ENCODE measurements around the gene SEC14L3. TPM values are rescaled to one million over a fixed set of nuclear protein-coding genes. Genes with fewer than 3 reads are reported as not detected.

SEC14L3 gene
- total and polyA plus RNA-seq, 10 of the 15 experiments (the other 5 are each of a cell fraction or from before 2014, with no cell fraction given) = 0.03 TPM; not detected in 9

DNA sequence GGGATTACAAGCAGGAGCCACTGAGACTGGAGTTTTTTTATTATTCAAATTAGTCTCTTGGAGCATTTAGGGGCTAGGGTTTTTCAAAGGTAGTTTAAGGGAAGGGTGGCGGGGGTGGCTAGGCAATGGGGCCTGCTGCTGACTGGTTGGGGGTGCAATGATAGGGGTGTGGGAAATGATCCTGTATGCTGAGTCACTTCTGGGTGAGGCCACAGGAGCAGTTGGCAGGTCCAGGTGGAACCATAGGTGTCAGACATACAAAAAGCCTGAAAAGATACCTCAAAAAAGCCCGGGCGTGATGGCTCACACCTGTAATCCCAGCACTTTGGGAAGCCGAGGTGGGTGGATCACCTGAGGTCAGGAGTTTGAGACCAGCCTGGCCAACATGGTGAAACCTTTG, 32.6 kb downstream of the SEC14L3 start:
- Histone ChIP-seq H3K9me3 (replicated peaks; ENCODE audit: control insufficient read depth, insufficient read depth, low read length) (peaks cover 8% of the 10 kb centered on the region; the same call in 2 of the 3 replicates), H3K27ac (ENCODE audit: control insufficient read depth, insufficient read depth) (no peak overlapping the region)

DNA sequence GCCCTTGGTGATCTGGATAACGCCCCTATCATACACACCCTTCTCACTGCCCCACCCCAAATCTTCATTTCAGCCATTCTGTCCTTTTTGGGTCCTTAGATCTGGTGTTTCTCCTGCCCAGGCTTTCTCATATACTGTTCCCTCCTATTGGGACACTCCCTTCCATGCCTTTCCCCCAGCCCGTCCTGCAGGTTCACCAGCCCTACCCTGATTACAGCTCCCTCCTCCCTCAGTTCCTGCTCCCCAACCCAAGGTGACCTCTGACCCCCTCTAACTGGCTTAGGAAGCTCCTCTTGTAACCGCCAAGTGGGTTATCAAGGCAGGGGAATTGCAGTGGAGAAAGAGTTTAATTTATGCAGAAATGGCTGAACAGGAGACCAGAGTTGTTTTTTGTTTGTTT, 33.3 kb downstream of the SEC14L3 start:
- Histone ChIP-seq H3K79me2 (ENCODE audit: control insufficient read depth, insufficient read depth, low read length) (no peaks in the 10 kb centered on the region), H2AFZ (ENCODE audit: control insufficient read depth, low read depth, low read length) (no peak overlapping the region), H3K9ac (ENCODE audit: control insufficient read depth, insufficient read depth, low read length) (no peak overlapping the region), H3K27me3 (replicated peaks in 1 of 2; ENCODE audit: control insufficient read depth in 2 of 2, insufficient read depth in 2 of 2, low read length in 1 of 2) (no peaks in the 10 kb centered on the region), H4K20me1 (ENCODE audit: control insufficient read depth, insufficient read depth) (no peaks in the 10 kb centered on the region), H3K9me3 (replicated peaks; ENCODE audit: control insufficient read depth, insufficient read depth, low read length) (peaks cover 8% of the 10 kb centered on the region; the same call in 2 of the 3 replicates), H3K4me3 (no peak overlapping the region), H3K4me2 (ENCODE audit: control insufficient read depth, insufficient read depth) (no peak overlapping the region), H3K4me1 (ENCODE audit: control insufficient read depth, insufficient read depth, low read length) (peaks cover 20% of the 10 kb centered on the region), H3K36me3 (ENCODE audit: control insufficient read depth in 2 of 2, insufficient read depth in 2 of 2, low read length in 1 of 2) (no peaks in the 10 kb centered on the region), H3K27ac (ENCODE audit: control insufficient read depth, insufficient read depth) (no peak overlapping the region)
- TF ChIP-seq, protein P1, sequence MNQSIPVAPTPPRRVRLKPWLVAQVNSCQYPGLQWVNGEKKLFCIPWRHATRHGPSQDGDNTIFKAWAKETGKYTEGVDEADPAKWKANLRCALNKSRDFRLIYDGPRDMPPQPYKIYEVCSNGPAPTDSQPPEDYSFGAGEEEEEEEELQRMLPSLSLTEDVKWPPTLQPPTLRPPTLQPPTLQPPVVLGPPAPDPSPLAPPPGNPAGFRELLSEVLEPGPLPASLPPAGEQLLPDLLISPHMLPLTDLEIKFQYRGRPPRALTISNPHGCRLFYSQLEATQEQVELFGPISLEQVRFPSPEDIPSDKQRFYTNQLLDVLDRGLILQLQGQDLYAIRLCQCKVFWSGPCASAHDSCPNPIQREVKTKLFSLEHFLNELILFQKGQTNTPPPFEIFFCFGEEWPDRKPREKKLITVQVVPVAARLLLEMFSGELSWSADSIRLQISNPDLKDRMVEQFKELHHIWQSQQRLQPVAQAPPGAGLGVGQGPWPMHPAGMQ (IDR thresholded peaks at IDR 0.05; ENCODE audit: borderline replicate concordance) = no peak
- TF ChIP-seq EP300 (IDR thresholded peaks at IDR 0.05; ENCODE audit: borderline replicate concordance in 1 of 2, control insufficient read depth in 1 of 2, low read depth in 2 of 2, low read length in 2 of 2) = no peak
- intact Hi-C loops (cut with micrococcal nuclease; ENCODE audit: unreplicated experiment) = no loop called here
- 46% methylated on average over 3 of the region's 3 CpGs for WGBS (ENCODE audit: insufficient coverage, insufficient replicate concordance, low lambda C conversion rate, missing lambda C conversion rate)
- FAIRE-seq (no peak), ATAC-seq (no peak), DNase-seq (ENCODE audit: low read depth, low spot score) (no peak)
- in situ Hi-C loops (cut with MboI) = no loop called here
- SMC1A ChIA-PET (ENCODE audit: uncharacterized antibody, unreplicated experiment) = interaction anchor here (2.6 kb wide), 1 partner anchor 15 kb away, joined by 11 read pairs; no protein-coding TSS in a partner anchor
- no TSS peak for BruUV-seq (replicated peaks)
- POLR2A ChIA-PET = interaction anchor here (2.3 kb wide), 1 partner anchor 14 kb away, joined by 12 read pairs; no protein-coding TSS in a partner anchor
- CTCF ChIA-PET = interaction anchor here (1.1 to 2.0 kb wide), 2 partner anchors 12 to 14 kb away, joined by 4 to 9 read pairs; partner anchors contain the start of gene MTFP1
- RAD21 ChIA-PET (ENCODE audit: unreplicated experiment) = no interaction called here

More for the DNA sequence above, 32.6 kb downstream of the SEC14L3 start:
- H3K79me2 ChIP-seq (ENCODE audit: control insufficient read depth, insufficient read depth, low read length) = no peaks in the 10 kb centered on the region
- ChIA-PET CTCF (no interaction called here), SMC1A (ENCODE audit: uncharacterized antibody, unreplicated experiment) (interaction anchor here (1.2 to 2.6 kb wide), 2 partner anchors 16 kb away, joined by 4 to 11 read pairs; no protein-coding TSS in a partner anchor), RAD21 (ENCODE audit: unreplicated experiment) (no interaction called here), POLR2A (no interaction called here)
- H3K36me3 ChIP-seq (ENCODE audit: control insufficient read depth in 2 of 2, insufficient read depth in 2 of 2, low read length in 1 of 2) = no peaks in the 10 kb centered on the region
- no peak for TF ChIP-seq JUND (IDR thresholded peaks at IDR 0.05; ENCODE audit: low read depth, low read length)
- no peak for TF ChIP-seq FOS (IDR thresholded peaks at IDR 0.05; ENCODE audit: borderline replicate concordance, extremely low read depth, insufficient read length)
- no peak for TF ChIP-seq SP1 (IDR thresholded peaks at IDR 0.05; ENCODE audit: low read depth, low read length)
- TF ChIP-seq, protein P2, sequence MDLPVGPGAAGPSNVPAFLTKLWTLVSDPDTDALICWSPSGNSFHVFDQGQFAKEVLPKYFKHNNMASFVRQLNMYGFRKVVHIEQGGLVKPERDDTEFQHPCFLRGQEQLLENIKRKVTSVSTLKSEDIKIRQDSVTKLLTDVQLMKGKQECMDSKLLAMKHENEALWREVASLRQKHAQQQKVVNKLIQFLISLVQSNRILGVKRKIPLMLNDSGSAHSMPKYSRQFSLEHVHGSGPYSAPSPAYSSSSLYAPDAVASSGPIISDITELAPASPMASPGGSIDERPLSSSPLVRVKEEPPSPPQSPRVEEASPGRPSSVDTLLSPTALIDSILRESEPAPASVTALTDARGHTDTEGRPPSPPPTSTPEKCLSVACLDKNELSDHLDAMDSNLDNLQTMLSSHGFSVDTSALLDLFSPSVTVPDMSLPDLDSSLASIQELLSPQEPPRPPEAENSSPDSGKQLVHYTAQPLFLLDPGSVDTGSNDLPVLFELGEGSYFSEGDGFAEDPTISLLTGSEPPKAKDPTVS (IDR thresholded peaks at IDR 0.05; ENCODE audit: low read depth, low read length) = no peak
- TF ChIP-seq MYB (IDR thresholded peaks at IDR 0.05; ENCODE audit: borderline replicate concordance, low read depth, low read length) = no peak
- TF ChIP-seq BACH1 (IDR thresholded peaks at IDR 0.05; ENCODE audit: borderline replicate concordance) = no peak
- no peak for TF ChIP-seq CBFB (IDR thresholded peaks at IDR 0.05; ENCODE audit: low read depth)
- no peak for TF ChIP-seq SMARCA5 (IDR thresholded peaks at IDR 0.05)
- FAIRE-seq = no peak
- no peaks in the 10 kb centered on the region for H4K20me1 ChIP-seq (ENCODE audit: control insufficient read depth, insufficient read depth)
- no peak overlapping the region for H3K9ac ChIP-seq (ENCODE audit: control insufficient read depth, insufficient read depth, low read length)
- in situ Hi-C loops (cut with MboI) (no loop called here), intact Hi-C loops (cut with micrococcal nuclease; ENCODE audit: unreplicated experiment) (no loop called here)
- no TSS peak for BruUV-seq (replicated peaks)
- peaks cover 20% of the 10 kb centered on the region for H3K4me1 ChIP-seq (ENCODE audit: control insufficient read depth, insufficient read depth, low read length)
- no peak for DNase-seq (ENCODE audit: low read depth, low spot score)
- H3K4me2 ChIP-seq (ENCODE audit: control insufficient read depth, insufficient read depth) = no peak overlapping the region
- 84% methylated on average over 4 of the region's 4 CpGs for whole genome bisulfite sequencing (ENCODE audit: insufficient coverage, insufficient replicate concordance, low lambda C conversion rate, missing lambda C conversion rate)
- H2AFZ ChIP-seq (ENCODE audit: control insufficient read depth, low read depth, low read length) = no peak overlapping the region
- no peak for ATAC-seq
- no peaks in the 10 kb centered on the region for H3K27me3 ChIP-seq (replicated peaks in 1 of 2; ENCODE audit: control insufficient read depth in 2 of 2, insufficient read depth in 2 of 2, low read length in 1 of 2)
- no peak overlapping the region for H3K4me3 ChIP-seq

Measured in GM12878 (cell line).